GM12801 (cell line): ENCODE measurements around the gene LEF1.

Experiments
- CTCF ChIP-seq: IDR thresholded peaks from one replicate; pipeline ENCODE4 v1.5.1; 2011; ENCODE audit warnings: control low read depth; ENCODE audit not compliant: insufficient read length; ENCODE audit errors: extremely low read depth

Gene LEF1

DNA sequence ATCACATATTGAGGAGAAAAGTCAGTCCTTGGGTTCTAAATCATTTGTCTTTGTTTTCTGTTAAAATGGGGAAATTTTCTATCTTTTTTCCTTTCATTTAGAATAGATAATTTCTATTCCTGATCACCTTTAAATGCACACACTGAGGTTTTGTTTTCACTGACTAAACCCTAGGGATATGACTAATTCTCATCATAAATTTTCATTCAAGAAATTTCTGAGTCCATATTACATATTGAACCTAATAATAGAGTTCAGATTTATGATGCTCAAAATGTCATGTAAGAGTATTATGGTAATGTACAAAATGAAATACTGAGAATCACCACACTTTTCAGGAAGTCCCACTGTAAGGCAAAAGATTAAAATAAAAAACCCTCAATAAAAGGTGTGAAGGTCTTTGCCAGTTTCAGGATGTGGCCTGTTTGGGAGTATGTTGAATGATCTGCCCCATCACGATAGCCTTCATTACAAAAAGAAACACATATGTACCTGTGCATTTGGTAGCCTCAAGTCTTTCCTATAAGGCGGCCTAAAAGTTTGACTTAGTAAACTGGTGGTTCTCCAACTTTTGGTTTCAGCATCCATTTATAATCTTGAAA, 49.4 kb downstream of the LEF1 start:
- no peak for TF ChIP-seq CTCF

GRCh38 chr4:108118505-108118904, 50.2 kb downstream of the LEF1 start:
- TF ChIP-seq CTCF, result no peak

DNA sequence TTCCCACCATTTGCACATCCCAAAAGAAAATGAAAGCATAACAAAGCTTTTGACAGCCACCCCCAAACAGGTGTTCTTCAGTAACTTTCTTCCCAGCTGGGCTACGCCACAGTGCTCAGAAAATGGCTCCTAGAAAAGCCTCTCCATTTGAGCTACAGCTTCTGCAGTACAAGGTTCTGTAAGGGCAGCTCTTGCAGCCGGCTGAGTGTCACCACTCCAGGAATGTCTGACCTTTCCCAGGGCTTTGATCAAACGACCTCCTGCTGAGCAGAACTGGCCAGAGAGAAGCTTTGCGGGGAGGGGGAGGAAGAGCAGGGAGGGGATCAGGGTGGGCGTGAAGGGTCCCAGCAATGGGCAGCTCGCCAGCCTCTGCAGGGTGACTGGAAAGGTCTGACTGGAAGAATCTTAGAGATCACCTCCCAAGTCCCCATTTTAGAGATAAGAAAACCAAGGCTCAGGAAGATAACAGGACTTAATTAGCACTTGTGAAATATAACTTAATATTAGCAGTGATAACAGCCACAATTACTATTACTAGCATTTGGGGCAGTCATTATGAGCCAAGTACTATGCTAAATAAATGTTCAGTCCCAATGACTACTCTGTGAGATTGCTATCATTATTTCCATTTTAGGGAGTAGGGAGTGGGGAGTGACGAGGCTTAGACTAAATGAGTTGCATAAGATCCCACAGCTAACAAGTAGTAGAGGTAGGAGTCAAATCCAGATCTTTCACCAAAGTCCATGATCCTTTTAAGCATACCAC, 51.1 kb downstream of the LEF1 start:
- TF ChIP-seq CTCF, result no peak

GRCh38 chr4:108116423-108117168, 52.1 kb downstream of the LEF1 start:
- no peak for TF ChIP-seq CTCF

DNA sequence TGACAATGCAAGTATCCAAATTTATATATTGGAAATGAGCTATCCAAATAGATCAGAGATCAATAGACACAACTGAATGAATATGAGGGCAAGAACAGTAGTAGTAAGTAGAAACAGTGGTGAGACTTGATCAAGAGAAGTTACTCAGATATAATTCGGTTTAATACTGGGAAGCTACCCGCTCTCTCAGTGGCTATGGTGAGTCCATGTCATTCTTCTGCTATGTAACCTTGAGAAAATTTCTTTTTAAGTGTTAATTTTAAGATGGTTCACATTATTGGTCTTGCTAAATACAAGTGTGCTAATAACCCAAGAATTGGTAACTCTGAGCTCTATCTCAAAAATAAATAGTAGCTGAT, 53.6 kb downstream of the LEF1 start:
- TF ChIP-seq CTCF, result no peak

DNA sequence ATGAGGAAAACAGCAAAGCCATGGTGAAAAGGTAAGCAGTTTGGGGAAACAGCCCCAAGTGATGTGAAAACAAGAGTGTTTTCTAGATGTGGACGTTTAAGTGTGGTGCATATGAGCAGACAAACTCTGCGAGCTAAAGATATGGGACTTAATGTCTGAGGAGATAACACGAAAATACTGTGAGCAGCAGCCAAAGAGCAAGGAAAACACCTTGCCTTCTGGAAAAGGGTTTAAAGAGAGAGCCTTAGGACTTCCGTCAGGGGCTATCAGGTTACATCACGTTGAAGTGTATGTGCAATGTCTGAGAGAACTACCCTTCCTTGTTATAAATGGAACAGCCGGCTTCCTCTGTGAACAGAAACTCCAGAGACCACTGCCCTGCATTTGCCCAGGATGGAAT, 54.2 kb downstream of the LEF1 start:
- no peak for TF ChIP-seq CTCF

DNA sequence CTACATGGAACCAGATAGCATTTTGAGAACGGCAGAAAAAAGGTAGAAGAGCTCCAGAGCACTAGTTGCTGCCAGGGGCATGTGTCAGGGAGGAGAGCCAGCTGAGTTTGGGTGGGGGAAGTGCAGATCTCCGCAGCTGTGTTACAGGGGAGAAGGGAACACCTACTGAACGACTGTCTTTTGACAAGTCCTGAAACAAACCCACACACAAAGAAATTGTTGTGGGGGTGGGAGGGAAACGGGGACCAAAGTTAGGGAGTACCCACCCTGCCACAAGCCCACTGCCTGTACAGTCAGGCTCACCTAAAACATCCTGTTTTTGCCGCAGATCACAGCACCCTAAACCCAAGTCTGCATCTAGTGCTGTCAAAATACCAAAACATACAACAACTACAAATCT, 55.5 kb downstream of the LEF1 start:
- TF ChIP-seq CTCF, result no peak
